ENCODE results near the gene MYO5A.
"Not testable (repeated sequence)": the region's sequence is repeated elsewhere in the genome, so short reads cannot be mapped to it uniquely, and the experiment has no call there.

DNA sequence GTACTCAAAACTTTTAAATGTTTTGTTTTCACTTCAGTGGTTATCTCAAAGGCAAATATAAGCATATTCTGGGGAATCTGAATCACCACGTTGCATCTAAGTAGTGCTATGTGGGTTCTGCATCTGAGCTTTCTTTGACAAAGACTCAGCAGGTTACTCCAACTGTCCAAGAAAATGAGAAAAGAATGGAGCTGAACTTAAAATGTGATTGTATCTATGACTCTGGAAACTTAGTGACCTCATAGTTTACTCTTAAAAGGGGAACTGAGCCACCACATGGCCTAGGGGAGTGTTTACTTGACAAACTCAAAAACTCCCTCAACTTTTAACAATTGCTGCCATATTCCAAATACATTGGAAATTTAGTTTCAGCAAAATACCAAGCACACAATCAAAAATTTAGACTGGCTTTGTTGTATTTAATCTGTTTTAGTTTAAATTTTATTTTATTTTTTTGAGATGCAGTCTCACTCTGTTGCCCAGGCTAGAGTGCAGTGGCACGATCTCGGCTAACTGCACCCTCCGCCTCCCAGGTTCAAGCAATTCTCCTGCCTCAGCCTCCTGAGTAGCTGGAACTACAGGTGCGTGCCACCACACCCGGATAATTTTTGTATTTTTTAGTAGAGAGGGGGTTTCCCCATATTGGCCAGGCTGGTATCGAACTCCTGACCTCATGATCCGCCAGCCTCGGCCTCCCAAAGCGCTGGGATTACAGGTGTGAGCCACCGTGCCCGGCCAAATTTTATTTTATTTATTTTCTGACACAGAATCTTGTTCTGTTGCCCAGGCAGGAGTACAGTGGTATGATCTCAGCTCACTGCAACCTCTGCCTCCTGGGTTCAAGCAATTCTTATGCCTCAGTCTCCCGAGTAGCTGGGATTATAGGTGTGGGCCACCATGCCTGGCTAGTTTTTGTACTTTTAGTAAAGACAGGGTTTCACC lies 37.0 kb upstream of the MYO5A start:
- TF ChIP-seq, protein P1, sequence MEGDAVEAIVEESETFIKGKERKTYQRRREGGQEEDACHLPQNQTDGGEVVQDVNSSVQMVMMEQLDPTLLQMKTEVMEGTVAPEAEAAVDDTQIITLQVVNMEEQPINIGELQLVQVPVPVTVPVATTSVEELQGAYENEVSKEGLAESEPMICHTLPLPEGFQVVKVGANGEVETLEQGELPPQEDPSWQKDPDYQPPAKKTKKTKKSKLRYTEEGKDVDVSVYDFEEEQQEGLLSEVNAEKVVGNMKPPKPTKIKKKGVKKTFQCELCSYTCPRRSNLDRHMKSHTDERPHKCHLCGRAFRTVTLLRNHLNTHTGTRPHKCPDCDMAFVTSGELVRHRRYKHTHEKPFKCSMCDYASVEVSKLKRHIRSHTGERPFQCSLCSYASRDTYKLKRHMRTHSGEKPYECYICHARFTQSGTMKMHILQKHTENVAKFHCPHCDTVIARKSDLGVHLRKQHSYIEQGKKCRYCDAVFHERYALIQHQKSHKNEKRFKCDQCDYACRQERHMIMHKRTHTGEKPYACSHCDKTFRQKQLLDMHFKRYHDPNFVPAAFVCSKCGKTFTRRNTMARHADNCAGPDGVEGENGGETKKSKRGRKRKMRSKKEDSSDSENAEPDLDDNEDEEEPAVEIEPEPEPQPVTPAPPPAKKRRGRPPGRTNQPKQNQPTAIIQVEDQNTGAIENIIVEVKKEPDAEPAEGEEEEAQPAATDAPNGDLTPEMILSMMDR (conservative IDR thresholded peaks at IDR 0.05; ENCODE audit: low read length), result not testable (repeated sequence)
- TF ChIP-seq EZH2phosphoT487 (IDR thresholded peaks at IDR 0.05; ENCODE audit: borderline replicate concordance, low read depth, low read length), result not testable (repeated sequence)
